B cell (primary cell): ENCODE results near the gene CPNE5. TPM values are rescaled to one million over a fixed set of nuclear protein-coding genes. Genes with fewer than 3 reads are reported as not detected.
A peak's percentile ranks its signal among the peaks of the same experiment; 100 is the strongest.

Experiments
- ATAC-seq: fragments of 200-7000 bp; cut with Tn5 transposase; one replicate; pipeline ENCODE4 v1.10.0; 2021; ENCODE audit warnings: low read depth, mild to moderate bottlenecking, moderate number of reproducible peaks, moderate library complexity
- CTCF ChIA-PET: fragments of 350-600 bp; sonication (Branson Sonifier 250); formaldehyde crosslinking; loops from one replicate; lab custom pipeline; 2021; ENCODE audit warnings: antibody characterized with exemption, inconsistent platforms; lab: Charles Lee
- POLR2A ChIA-PET: fragments of 350-600 bp; sonication (Branson Sonifier 250); formaldehyde crosslinking; loops from one replicate; lab custom pipeline; 2021; ENCODE audit warnings: antibody characterized with exemption; lab: Charles Lee
- DNase-seq: peaks from one replicate; pipeline ENCODE4 v3.0.0; 2013
- H2AFZ ChIP-seq: 2 replicates; pipeline ENCODE4 v1.6.1; 2012; ENCODE audit warnings: mild to moderate bottlenecking, low read depth, low read length; ENCODE audit not compliant: insufficient read depth, poor library complexity, severe bottlenecking
- H3K27ac ChIP-seq, 2 donors: 1 replicate in 1 of 2; 2 replicates in 1 of 2; pipeline ENCODE4 v1.5.1; 2012 to 2013; ENCODE audit warnings: low read length in 2 of 2, mild to moderate bottlenecking in 2 of 2, moderate library complexity in 1 of 2
- H3K27me3 ChIP-seq, 4 experiments: fragments of 200-600 bp in 1 of 4; sonication (generic) in 1 of 4; replicated peaks in 1 of 4; 1 replicate in 2 of 4; 2 replicates in 2 of 4; pipeline versions ENCODE4 v1.6.1 to v1.7.0; 2013 to 2016; ENCODE audit warnings: low read length in 3 of 4, mild to moderate bottlenecking in 2 of 4, mixed read lengths in 1 of 4, moderate library complexity in 1 of 4; ENCODE audit not compliant: insufficient read depth in 4 of 4, control insufficient read depth in 3 of 4; ENCODE audit errors: control extremely low read depth in 1 of 4
- H3K36me3 ChIP-seq, 2 experiments: replicated peaks in 1 of 2; 1 replicate in 1 of 2; 2 replicates in 1 of 2; pipeline versions ENCODE4 v1.6.1 to v1.7.1; 2013; ENCODE audit warnings: low read length in 1 of 2; ENCODE audit not compliant: insufficient read depth in 2 of 2, control insufficient read depth in 1 of 2; ENCODE audit errors: control extremely low read depth in 1 of 2, extremely low read depth in 1 of 2
- H3K4me1 ChIP-seq, 2 donors: fragments of 200-600 bp in 1 of 2; sonication (generic) in 1 of 2; 1 replicate in 1 of 2; 2 replicates in 1 of 2; pipeline versions ENCODE4 v1.5.1 to v1.6.1; 2013 to 2017; ENCODE audit warnings: low read length in 2 of 2; ENCODE audit not compliant: control insufficient read depth in 2 of 2, insufficient read depth in 2 of 2
- H3K4me2 ChIP-seq: replicated peaks from 2 replicates; pipeline ENCODE3; 2012; ENCODE audit warnings: mild to moderate bottlenecking, low read depth, low read length; ENCODE audit not compliant: poor library complexity, severe bottlenecking
- H3K4me3 ChIP-seq, 5 experiments: fragments of 200-600 bp in 1 of 5; sonication (generic) in 1 of 5; 1 replicate in 3 of 5; 2 replicates in 2 of 5; pipeline versions ENCODE4 v1.5.1 to v1.7.0; 2011 to 2016; ENCODE audit warnings: low read length in 4 of 5, mild to moderate bottlenecking in 4 of 5, low read depth in 2 of 5, control low read depth in 1 of 5, moderate library complexity in 1 of 5; ENCODE audit not compliant: insufficient read depth in 1 of 5; ENCODE audit errors: control extremely low read depth in 1 of 5, extremely low read depth in 1 of 5
- H3K79me2 ChIP-seq: fragments of 200-600 bp; sonication (generic); one replicate; pipeline ENCODE4 v1.6.0; 2016; ENCODE audit warnings: low read length; ENCODE audit not compliant: control insufficient read depth, insufficient read depth
- H3K9ac ChIP-seq: fragments of 200-600 bp; sonication (generic); 2 replicates; pipeline ENCODE4 v1.6.1; 2017; ENCODE audit warnings: mild to moderate bottlenecking, low read length, moderate library complexity
- H3K9me3 ChIP-seq, 3 donors: one replicate each; pipeline versions ENCODE4 v1.6.1 to v1.7.1; 2013; ENCODE audit warnings: low read length in 2 of 3; ENCODE audit not compliant: control insufficient read depth in 2 of 3, insufficient read depth in 1 of 3; ENCODE audit errors: control extremely low read depth in 1 of 3
- H4K20me1 ChIP-seq: 2 replicates; pipeline ENCODE4 v1.6.0; 2012; ENCODE audit warnings: mild to moderate bottlenecking, low read length; ENCODE audit not compliant: insufficient read depth, control insufficient read depth, poor library complexity, severe bottlenecking
- H3K27ac Mint-ChIP-seq: one replicate; pipeline ENCODE4 v1.8.0; 2021; ENCODE audit warnings: mixed read lengths
- H3K27me3 Mint-ChIP-seq: one replicate; pipeline ENCODE4 v1.8.0; 2021; ENCODE audit warnings: mixed read lengths
- H3K4me1 Mint-ChIP-seq: one replicate; pipeline ENCODE4 v1.8.0; 2021; ENCODE audit warnings: mixed read lengths
- H3K4me3 Mint-ChIP-seq: one replicate; pipeline ENCODE4 v1.8.0; 2021; ENCODE audit warnings: mixed read lengths
- H3K9me3 Mint-ChIP-seq: one replicate; pipeline ENCODE4 v1.8.0; 2022; ENCODE audit warnings: mixed read lengths; ENCODE audit not compliant: insufficient read depth
- CTCF ChIP-seq: fragments of 200-600 bp; IDR thresholded peaks from one replicate; pipeline ENCODE4 v1.8.0; 2022; ENCODE audit warnings: antibody characterized with exemption, mild to moderate bottlenecking
- EZH2 ChIP-seq: IDR thresholded peaks from 2 replicates; pipeline ENCODE4 v1.6.1; 2012; ENCODE audit warnings: borderline replicate concordance, low read depth, mild to moderate bottlenecking, moderate library complexity, low read length; ENCODE audit not compliant: insufficient read depth, poor library complexity, severe bottlenecking
- WGBS: methylation state at CpG from one replicate; pipeline ENCODE4 v1.1.5; 2013; ENCODE audit warnings: missing lambda C conversion rate; ENCODE audit not compliant: insufficient coverage; 5-methylcytosine and 5-hydroxymethylcytosine counted together
- intact Hi-C: fragments of 100-400 bp; cut with micrococcal nuclease; formaldehyde crosslinking; loops from one replicate; pipeline ENCODE4 v1.10.0; 2022
- polyA plus RNA-seq: library from polyadenylated mRNA; depleted of rRNA; stranded (reverse); fragments of >200 nt; gene quantifications from 2 replicates; pipeline ENCODE4 v1.2.3, GENCODE V29; 2012
- total RNA-seq, 2 donors: library from RNA; stranded (reverse); fragments of 120-200 nt in 1 of 2; gene quantifications; 1 replicate in 1 of 2; 2 replicates in 1 of 2; pipeline versions ENCODE4 v1.2.3 to v1.2.4, GENCODE V29; 2013 to 2022

The CPNE5 gene
- total and polyA plus RNA-seq, 2 donors (not counting 1 experiment from before 2014, with no cell fraction given): 49.8 to 357 TPM

GRCh38 chr6:36873612-36874442, 34.6 kb upstream of the CPNE5 start:
- intact Hi-C loops: loop anchor here (1.0 to 10.0 kb wide), 3 partner anchors 133 to 279 kb away; partner anchors contain the start of gene SRSF3
- Mint-ChIP-seq H3K4me3 (peak overlapping the region; percentile 99), H3K4me1 (peaks cover 35% of the 10 kb centered on the region), H3K27me3 (no peaks in the 10 kb centered on the region), H3K27ac (peak overlapping the region; percentile 97), H3K9me3 (no peaks in the 10 kb centered on the region)
- H3K36me3 ChIP-seq: peaks cover 6 to 15% of the 10 kb centered on the region in 2 experiments
- H3K4me3 ChIP-seq: peak overlapping the region; percentile 73 to 100 (median 99)
- H3K27ac ChIP-seq: peak overlapping the region in 1 of 2 donors; percentile 89
- peak overlapping the region; percentile 98 for H3K9ac ChIP-seq
- H3K79me2 ChIP-seq: peaks cover 37% of the 10 kb centered on the region
- peak overlapping the region; percentile 97 for H2AFZ ChIP-seq
- peak overlapping the region; percentile 84 for H3K4me2 ChIP-seq
- no peak for TF ChIP-seq CTCF
- CTCF ChIA-PET: interaction anchor here (1.0 to 5.4 kb wide), 11 partner anchors 11 to 335 kb away, joined by 3 to 72 read pairs (median 9); partner anchors contain the start of gene C6orf89
- no CpG with 5 or more reads among the region's 11 CpGs for WGBS
- POLR2A ChIA-PET: interaction anchor here (2.6 to 3.4 kb wide), 2 partner anchors 12 to 144 kb away, joined by 7 to 24 read pairs; partner anchors contain the start of gene C6orf89
- ATAC-seq: no peak
- peaks cover 12 to 15% of the 10 kb centered on the region in 2 donors for H3K4me1 ChIP-seq
- H3K9me3 ChIP-seq: no peaks in the 10 kb centered on the region
- DNase-seq: peak; percentile 18
- no peaks in the 10 kb centered on the region for H4K20me1 ChIP-seq
- H3K27me3 ChIP-seq: peaks cover 0 to 3% (median 0%) of the 10 kb centered on the region in 4 experiments

GRCh38 chr6:36873115-36873514, 33.9 kb upstream of the CPNE5 start:
- H2AFZ ChIP-seq: no peak overlapping the region
- H3K4me2 ChIP-seq: no peak overlapping the region
- H3K4me3 ChIP-seq: no peak overlapping the region
- Mint-ChIP-seq H3K27me3 (no peaks in the 10 kb centered on the region), H3K4me1 (peaks cover 37% of the 10 kb centered on the region), H3K9me3 (no peaks in the 10 kb centered on the region), H3K4me3 (peak overlapping the region; percentile 99), H3K27ac (no peak overlapping the region)
- CTCF ChIA-PET: interaction anchor here (0.7 to 5.4 kb wide), 5 partner anchors 12 to 336 kb away, joined by 3 to 72 read pairs (median 20); partner anchors contain the start of gene C6orf89
- no peak for TF ChIP-seq CTCF
- TF ChIP-seq EZH2: no peak
- H3K9ac ChIP-seq: no peak overlapping the region
- ATAC-seq: no peak
- H3K79me2 ChIP-seq: peaks cover 44% of the 10 kb centered on the region
- POLR2A ChIA-PET: interaction anchor here (0.6 kb wide), 1 partner anchor 13 kb away, joined by 3 read pairs; the partner anchor contains the start of gene C6orf89
- H4K20me1 ChIP-seq: no peaks in the 10 kb centered on the region
- H3K36me3 ChIP-seq: peaks cover 6 to 15% of the 10 kb centered on the region in 2 experiments
- H3K9me3 ChIP-seq: no peaks in the 10 kb centered on the region
- no peak for DNase-seq
- H3K27me3 ChIP-seq: no peaks in the 10 kb centered on the region
- H3K4me1 ChIP-seq: peaks cover 12 to 15% of the 10 kb centered on the region in 2 donors
- no CpG with 5 or more reads among the region's 1 CpG for WGBS
- no peak overlapping the region for H3K27ac ChIP-seq
- intact Hi-C loops: loop anchor here (10.0 kb wide), 1 partner anchor 278 kb away; the partner anchor contains the start of gene SRSF3
